NCI-H187 treated with DMSO at 0.1 percent for 48 hours (cell line): ENCODE measurements around the gene AKR7A2.

Source experiments
- DNase-seq: peaks from one replicate; lab custom pipeline; 2025; lab: John Stamatoyannopoulos, UW

AKR7A2 gene

DNA sequence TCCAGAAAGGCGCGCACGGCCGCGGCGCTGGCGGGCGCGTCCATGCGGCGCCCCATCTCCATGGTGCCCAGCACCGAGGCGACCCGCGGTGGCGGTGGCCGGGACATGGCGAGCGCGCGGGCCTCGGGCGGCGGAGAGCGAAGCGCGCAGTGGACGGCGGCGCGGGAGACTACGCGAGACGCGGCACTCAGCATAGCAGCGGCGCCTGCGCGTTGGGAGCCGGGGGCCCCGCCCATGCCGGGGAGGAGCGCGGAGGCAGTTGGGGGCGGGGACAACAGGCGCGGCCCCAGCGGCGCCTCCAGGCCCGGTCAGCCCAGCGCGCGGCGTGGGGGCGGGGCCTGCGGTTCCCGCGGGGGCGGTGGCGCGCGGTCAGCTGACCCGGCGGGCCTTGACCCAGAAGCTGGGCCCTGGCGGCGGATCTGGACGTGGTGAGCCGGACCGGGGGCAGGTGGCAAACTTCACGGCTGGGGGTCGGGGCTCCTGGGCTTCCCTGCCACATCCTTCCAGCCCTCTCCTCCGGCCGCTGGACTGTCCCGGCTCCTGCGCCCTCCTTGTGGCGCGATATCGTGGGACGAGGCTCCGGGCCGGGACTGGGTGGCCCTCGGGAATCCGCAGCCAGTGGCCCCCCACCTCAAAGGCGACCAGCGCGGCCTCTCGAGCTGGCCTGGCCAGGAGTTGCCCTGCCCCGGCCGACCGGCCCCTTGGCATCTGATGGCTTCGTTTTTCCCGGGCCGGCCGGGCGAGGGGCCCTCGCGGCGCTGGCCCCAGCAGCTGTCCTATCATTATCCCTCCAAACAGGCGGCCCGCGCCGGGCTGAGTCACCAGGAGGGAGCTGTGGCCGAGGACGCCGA lies at the start of gene AKR7A2, which contains the start of gene SLC66A1:
Gene AKR7A2, minus strand, starts transcription at position 214 of the 851 bp plus-strand sequence. Its CDS starts 20 bp downstream, at position 194.
Gene SLC66A1, plus strand, starts transcription at position 396 of the 851 bp plus-strand sequence. CDS start 5,352 bp downstream, outside the sequence.
- peak; percentile 38 for DNase-seq

DNA sequence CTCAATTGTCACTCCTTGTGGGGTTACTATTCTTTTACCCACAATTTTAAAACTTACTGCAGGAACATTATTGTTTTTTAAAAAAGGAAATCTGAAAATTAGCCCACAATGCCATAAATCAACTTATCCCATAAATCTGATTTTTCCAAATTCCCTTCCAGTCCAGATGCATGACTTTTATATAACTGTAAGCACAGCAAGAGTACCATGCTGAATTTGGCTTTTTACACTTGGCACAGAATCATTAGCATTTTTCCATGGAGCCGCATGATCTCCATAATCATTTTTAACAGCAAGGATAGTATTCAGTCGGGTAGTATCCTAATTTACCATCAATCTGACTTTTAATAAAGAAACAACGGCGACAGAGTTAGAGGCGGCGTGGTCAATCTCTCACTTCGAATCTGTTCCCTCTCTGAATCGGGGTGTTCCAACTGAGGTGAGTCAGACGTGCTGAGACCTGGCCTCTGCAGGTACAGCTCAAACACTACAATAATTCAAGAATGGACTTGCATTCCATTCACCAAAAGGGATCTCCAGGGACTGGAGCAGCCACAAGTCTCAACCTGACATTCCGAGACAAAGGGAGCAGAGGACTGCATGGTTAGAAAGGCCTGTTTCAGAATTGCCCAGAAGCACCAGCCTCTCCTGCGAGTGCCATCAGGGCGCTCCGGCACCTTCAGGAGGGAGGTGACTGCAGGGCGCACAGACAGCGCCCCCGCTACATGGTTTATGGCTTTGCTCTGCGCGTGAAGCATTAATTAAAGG lies 49.1 kb upstream of the AKR7A2 start:
- no peak for DNase-seq

DNA sequence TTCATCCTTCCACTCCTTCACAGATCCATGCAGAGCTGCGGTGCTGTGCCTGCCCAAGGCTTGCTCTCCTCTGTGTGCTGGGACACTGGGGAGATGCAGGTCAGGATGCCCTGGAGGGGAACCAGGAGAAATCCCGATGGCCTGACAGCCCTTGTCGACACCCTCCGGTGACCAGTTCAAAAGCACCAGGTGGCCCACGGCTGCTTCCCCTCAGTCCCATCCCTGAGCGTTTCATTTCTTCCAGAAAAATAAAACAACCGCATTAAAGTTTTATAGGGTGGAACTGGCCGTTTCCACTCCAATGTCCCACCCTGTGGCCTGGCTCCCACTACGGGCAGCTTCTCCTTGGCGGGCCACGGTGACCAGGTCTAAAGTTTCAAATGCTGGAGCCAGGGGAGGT lies 48.5 kb upstream of the AKR7A2 start:
- no peak for DNase-seq

DNA sequence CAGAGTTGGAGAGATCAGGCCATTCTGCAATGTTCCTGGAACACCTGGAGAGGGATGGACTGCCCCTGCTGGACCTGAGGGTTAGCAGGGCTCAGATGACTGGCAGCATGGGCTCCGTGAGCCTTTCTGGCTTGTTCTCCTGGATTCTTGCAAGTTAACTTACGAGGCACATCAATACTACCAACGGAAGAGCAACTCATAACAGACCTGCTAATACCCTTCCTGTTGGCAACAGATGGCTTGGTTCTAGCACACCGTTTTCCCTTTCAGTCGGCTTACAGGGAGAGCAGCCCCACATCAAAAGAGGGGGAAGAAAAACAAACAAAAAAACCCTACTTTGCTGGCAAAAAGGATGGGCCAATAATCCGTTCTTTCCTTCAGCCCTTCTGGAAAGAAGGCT lies 48.1 kb upstream of the AKR7A2 start:
- no peak for DNase-seq

DNA sequence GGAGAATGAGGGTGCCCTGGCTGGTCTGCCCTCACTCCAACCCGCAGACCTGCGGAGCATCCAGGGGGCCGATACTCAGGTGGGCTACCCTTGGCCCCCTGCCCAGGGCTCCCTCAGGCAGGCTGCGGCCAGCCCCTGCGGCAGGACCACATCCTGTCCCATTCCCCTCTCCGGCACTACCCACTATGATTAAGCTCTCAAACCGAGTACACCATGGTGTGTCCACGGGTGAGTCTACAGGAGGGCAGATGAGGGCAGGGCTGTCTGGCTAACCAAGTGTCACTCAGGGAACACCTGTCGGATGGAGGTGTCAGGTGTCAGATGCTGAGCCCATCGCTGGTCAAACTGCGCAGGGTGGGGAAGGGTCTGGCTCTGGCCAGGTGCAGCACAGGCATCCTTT lies 47.4 kb upstream of the AKR7A2 start:
- DNase-seq: no peak

DNA sequence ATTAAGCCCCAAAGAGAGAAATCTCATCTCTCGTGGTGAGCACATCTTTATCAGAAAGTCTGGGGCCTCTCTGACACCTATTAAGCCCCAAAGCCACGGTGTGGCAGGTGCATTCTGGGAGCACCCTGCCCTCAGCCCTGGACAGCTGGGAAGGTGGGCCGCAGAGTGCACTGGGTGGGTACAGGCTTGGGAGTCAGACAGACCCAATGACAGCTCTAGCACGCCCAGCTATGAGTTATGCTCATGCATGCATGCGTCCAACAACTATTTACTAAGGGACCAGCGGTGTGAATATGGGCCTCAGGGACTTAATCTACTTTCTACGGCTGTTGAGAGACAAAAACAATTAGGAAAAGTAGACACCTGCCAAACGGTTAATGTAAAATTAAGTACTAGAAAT lies 46.8 kb upstream of the AKR7A2 start:
- DNase-seq: no peak

DNA sequence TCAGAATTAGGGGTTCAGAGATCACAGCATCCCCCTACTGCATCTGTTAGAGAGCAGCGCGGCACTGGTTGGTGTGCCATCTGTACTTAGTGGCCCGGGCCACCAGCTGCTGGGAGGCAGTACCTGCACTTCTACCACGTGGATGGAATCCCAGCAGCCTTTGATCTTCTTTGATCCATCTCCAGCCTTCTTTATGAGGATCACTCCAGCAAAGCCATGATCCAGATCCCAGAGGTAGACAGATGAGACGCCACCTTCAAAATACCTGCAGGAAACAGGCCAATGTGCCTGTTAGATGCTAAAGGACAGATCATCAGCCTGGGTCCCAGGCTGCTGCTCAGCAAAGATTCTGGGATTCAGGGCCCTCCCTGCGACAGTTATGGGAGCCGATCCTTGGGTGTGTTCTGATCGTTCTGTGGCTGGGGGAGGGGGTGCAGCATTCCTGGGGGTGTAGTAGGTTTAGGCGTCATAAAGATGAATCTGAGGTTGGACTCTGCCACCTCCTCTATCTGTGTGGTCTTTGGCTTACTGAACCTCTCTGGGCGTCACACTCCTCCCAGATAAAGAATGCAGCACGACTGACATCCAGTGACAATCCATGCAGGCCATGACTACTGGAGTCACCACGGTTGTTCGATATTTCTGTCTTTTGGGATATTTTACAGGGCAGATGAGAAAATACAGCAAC lies 45.5 kb upstream of the AKR7A2 start:
- no peak for DNase-seq

DNA sequence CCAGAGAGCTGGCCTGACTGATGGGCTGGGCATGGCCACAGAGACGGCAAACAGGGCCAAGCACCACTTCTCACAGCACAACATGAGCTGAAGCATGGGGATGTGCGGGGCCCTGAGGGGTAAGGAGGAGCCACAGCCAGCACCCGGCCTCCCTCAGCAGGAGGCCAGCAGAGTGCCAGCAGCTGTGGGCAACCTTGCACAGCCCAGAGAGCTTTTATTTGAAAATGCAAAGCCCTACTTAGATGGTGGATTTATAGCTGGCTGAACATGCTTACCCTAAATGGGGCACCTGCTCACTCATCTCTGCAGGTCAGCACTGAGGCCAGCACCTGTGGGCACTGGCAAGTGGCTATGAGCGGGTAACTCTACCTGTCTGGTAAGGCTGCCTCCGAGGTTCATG lies 44.3 kb upstream of the AKR7A2 start:
- DNase-seq: peak; percentile 77

DNA sequence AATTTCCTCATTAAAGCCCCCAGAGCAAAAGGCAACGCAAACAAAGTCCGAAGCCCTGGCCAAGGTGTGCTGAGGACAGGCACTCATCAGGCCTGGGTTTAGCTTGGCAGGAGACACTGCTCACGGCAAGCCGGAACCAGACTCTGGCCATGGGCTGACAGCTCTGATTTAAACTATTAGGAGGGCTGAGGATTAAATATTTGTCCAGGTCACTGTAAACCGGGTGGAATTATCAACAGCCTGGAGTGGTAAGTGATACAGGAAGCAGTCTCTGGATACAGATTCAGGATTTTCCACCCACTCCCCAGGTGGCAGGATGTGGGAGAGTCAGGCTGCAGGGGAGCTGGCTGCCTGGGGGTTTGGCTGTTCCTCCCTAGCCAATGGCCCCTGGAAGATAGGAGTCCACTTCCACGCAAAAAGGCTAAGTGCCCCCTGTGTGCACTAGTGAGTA lies 42.6 kb upstream of the AKR7A2 start:
- DNase-seq: no peak

DNA sequence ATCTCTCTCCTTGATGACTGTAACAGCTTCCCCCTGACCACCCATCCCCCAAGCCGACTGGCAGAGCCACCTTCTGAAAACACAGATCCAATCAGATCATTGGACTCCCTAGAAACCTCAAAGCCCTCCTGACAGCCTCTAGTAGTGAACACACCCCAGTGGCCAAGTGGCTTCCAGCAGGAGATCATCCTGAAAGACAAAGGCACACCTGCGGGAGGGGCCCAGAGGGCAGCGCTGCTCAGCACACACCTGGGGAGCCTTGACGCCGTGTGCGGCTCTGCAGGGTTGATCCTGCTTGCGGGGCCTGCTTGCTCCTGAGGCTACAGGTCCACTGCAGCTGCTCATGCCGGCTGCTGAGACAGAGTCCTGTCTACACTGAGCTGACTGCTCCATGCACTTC lies 41.7 kb upstream of the AKR7A2 start:
- peak; percentile 92 for DNase-seq

DNA sequence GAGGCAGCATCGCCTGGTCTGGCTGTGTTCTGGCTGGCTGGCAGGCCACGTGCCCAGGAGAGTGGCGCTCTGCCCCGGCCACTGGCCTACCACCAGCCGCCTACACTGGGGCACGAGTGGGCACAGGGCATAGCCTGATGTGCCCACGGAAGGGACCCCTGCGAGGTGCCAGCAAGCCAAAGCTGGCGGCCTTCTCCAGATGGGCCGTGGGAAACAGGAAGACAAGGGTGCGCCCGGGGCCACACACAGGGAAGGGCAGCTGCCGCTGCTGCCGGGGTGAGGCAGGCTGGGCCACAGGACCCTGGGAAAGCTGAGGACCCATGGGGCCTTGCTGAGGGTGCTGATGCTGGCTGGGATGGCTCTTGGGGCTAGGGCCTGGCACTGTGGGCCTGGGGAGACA lies 40.9 kb upstream of the AKR7A2 start:
- DNase-seq: no peak

DNA sequence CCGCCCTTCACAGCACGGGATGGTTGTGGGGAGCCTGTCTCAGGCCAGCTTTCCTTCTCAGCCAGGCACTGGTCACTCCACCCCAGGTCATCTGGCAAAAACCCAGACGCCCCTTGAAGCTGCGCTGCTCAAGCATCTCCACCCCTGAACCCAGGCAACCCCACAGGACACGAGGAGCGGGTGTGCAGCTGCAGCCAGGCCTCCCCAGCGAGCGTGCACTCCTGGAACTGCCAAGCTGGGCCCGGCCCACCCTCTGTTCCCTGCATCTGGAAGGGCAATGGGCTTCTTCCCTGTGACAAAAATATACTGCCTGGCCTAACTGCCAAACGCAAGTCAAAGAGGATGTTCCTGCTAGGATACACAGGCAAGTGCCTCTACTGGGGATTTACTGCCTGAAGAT lies 39.9 kb upstream of the AKR7A2 start:
- no peak for DNase-seq

DNA sequence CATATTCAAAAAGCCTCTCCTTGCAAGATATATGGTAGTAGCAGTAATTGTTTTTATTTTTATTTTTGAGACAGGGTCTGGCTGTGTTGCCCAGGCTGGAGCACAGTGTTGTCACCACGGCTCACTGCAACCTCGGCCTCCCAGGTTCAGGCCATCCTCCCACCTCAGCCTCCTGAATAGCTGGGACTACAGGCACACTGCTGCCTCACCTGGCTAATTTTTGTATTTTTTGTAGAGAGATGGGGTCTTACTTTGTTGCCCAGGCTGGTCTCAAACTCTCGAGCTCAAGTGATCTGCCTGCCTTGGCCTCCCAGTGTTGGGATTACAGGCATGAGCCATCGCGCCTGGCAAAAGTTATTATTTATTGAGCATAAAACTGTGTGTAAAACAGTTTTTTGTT lies 38.6 kb upstream of the AKR7A2 start:
- no peak for DNase-seq

DNA sequence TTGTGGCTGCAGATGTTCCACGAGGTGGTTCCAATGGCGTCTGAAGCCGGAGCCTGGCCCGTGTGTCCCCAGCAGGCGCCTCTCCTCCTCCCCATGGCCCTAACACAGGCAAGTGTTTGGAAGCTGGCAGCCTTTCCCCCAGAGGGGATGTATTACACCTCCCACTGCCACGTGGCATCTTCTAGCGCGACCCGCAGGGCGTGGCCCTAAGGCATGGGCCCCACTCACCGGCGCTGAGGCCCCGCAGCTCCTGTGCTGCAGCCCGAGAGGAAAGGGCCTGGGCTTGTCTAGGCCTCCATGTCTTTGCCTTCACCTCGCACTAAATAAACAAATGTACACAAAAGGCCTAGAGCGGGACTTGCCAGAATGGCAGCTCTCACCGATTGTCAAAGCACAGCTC lies 38.1 kb upstream of the AKR7A2 start:
- no peak for DNase-seq

DNA sequence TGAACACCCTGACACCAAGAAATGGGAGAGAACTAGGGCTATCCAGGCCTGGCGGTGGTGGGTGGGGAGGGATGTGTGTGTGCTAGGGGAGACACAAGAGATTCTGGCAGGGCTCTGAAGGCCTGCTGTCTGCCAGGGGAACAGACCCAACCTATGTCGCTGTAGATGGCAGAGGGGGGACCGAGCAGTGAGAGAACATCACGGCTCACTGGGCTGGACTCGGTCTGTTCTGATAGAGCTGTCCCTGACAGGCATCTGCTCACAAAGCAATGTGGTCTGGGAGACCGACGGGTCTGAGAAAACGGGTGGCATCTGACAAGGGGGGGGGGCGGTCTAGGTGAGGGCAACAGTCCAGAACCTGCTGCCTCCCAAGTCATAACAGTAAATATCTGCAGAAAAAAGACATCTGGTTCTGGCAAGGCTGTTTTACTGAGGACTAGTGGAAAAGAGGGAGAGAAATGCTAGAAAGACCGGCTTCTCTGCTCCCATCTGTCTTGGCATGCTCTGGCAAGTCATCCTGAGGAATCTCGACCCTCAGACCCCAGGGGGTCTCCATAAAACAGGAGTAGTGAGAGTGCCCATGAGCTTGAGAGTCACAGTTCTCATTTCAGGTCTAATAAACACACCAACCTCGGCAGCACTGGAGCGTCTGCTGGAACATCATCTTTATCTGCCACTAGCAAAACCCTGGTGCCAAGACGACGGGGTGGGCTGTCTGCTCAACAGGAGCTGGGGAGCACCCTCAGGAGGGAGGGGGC lies 36.7 kb upstream of the AKR7A2 start:
- no peak for DNase-seq

DNA sequence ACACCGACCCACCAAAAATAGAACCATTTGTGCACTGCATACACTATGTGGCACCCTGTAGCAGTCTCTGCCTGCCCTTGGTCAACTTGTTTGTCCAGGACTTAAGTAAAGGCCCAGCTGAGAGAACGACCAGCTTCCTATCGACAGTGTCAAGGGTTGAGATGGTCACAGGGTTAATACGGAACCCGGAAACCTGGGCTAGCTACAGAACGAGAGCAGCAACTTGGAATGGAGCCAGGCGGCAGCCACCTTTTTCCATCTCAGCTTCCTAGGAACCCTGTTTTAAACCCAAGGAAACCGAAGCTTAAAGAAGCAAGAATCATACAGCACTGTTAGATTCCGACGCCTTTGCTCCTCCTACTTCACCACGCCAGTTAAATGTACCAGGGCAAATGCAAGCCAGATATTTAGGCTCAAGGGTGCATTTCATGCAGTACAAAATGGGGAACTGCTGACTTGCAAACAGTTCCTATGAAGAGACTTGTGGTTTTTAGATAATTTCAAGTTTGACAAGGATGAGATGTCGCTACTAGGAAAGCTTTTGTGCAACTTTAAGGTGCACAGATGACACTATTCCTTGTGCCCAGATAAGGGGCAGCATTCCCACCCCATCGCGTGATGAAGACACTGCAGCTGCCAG lies 35.7 kb upstream of the AKR7A2 start:
- DNase-seq: no peak

DNA sequence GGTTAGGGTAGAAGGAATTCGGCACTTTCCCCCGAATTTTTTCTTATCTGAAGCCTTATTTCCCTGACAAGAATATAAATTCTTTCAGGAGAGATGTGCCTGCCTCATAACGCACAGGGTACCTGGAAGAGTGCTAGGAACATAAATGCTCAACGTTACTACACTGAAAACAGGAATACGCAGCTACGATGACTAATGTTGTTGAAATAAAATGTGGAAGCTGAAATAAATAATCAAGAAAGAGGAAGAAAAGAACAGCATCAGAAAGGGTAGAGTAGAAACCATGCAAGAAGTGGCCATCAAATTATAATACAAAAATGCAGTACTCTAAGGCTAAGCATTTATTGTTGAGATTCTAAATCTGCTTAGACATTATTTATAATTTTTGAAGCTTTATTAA lies 34.1 kb upstream of the AKR7A2 start:
- no peak for DNase-seq

DNA sequence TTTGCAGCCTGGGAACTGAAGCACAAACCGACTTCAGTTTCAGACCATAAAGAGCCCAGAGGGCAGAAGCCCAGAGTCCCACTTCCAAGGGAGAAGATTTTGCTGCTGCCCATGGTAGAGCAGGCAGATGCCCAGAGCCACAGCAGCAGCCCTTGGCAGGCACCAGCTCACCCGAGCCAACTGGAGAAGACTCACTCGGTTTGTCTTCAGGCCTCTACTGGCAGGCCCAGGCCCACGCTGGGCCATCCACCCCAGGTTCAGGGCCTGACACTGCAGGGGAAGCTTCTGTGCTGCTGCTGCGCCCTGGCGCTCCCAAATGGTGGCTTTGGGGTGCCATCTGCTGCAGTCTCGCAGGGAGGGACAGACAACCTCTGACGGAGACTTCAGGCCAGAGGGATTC lies 33.4 kb upstream of the AKR7A2 start:
- no peak for DNase-seq

DNA sequence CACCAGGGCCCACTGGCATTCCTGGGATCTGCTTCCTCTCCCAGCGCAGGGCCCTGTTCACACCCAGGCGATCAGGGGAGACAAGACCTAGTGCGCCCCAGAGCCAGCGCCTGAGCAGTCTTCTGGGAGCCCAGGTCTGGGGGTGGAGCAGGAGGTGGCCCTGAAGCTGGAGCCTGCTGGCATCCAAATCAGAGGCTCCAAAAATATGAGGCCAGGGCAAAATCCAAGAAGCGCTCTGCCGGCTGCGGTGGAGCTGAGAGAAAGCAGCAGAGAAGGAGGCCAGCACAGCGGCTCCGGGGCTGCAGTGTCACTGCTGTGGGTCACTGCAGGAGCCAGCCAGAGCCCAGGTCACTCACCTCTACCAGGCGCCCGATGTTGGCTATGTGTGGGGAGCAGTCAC lies 32.9 kb upstream of the AKR7A2 start:
- no peak for DNase-seq

DNA sequence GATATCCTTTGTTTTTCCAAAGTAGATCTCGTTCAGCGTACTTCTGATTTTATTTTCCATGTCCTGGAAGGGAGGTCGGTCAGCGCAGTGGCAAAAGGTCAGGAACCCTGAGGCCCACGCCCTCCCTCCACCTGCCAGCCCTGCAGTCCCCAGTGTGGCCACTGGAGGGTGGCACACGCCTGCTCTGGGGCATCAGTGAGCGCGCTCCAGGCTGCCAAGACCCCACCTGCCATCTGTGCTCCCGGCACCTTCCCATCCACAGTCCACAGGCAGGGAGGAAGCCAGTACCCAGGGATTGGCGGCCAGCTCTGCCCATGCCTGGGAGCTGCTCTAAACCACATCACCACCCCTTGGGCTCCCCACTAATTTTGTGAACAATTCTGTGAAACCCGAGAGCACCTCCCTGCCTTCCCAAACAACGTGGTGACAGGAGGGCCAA lies 32.4 kb upstream of the AKR7A2 start:
- DNase-seq: no peak
